Right lobe of liver (tissue), 4 donors: Measurements from ENCODE around the gene FIBIN.

Experiments
- CTCF ChIP-seq, 4 donors: fragments of 200-600 bp in 3 of 4; fragments of 450-650 bp in 1 of 4; IDR thresholded peaks; one replicate each; pipeline versions ENCODE4 v1.5.1 to v1.8.0; 2016 to 2022; ENCODE audit warnings: antibody characterized with exemption in 4 of 4, mild to moderate bottlenecking in 2 of 4
- POLR2A ChIP-seq: fragments of 450-650 bp; IDR thresholded peaks from one replicate; pipeline ENCODE4 v1.6.1; 2017; ENCODE audit warnings: antibody characterized with exemption, mild to moderate bottlenecking
- donor health status: DM: no; HTN: no; CAD: no.
- donor health status: DM: no; HTN: no; CAD: no.
- donor health status: DM: no; HTN: yes; CAD: no.

GRCh38 chr11:27002838-27003237 is 8.9 kb downstream of the FIBIN start:
- TF ChIP-seq CTCF (IDR thresholded peaks at IDR 0.05) (no peak), POLR2A (no peak)
